Stimulated activated naive CD8-positive, alpha-beta T cell treated with anti-CD3 and anti-CD28 coated beads, Interleukin-15, Interleukin-2, amounts not matched to agents 100 ng/mL and 50 ng/mL, for 24 hours (primary cell): ENCODE data around the gene TMEM200A.

Source experiments
- H3K27ac Mint-ChIP-seq: one replicate; pipeline ENCODE4 v1.8.0; 2021; ENCODE audit warnings: mild to moderate bottlenecking, mixed read lengths
- H3K27me3 Mint-ChIP-seq: one replicate; pipeline ENCODE4 v1.8.0; 2021; ENCODE audit warnings: mixed read lengths
- H3K36me3 Mint-ChIP-seq: one replicate; pipeline ENCODE4 v1.8.0; 2021; ENCODE audit warnings: low read depth, mixed read lengths
- H3K4me1 Mint-ChIP-seq: one replicate; pipeline ENCODE4 v1.8.0; 2021; ENCODE audit warnings: low read depth, mixed read lengths
- H3K4me3 Mint-ChIP-seq: one replicate; pipeline ENCODE4 v1.8.0; 2021; ENCODE audit warnings: mild to moderate bottlenecking, mixed read lengths
- H3K9me3 Mint-ChIP-seq: one replicate; pipeline ENCODE4 v1.8.0; 2021; ENCODE audit warnings: mixed read lengths

The TMEM200A gene

DNA sequence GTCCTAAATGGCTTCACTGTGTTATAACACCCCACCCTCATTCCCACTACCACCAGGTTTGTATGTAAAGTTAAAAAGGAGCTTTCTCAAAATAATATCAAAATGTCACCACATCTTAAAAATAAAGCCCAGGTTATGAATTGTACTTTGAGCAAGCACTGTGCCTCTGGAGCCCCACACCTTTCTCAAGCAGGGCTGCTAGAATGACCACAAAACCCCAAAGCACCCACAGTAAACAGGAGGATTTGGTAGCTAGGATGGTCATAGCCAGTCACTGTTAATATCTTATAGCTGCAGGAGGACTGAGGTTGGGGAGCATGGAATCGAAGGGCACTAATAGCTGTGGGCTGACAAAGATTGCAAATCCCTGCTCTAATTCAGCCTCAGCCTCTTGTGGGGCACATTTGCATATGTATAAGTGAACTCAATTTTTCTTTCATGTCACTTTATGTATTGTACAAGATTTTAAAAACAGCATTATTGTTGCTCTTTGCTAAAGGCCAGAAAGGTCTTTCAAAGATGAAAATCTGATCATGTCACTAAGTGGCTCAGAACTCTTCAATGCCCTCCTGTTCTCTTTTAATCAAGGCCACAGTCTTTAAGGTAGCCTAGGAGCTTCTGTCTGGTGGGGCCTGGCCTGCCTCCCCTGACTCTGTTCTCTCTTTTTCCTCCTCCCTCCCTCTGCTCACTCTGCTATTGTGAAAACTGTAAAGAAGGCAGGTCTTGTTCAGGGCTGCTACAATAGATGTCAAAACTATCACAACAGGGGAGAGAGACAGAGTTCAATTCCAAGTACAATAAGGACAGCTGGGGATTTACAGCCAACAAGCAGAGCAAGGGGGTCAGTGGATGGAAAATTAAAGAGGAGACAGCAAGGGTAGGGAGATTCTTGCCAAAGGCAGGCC is 101.6 kb downstream of the TMEM200A start:
- no peaks in the 10 kb centered on the region for H3K36me3 Mint-ChIP-seq
- no peaks in the 10 kb centered on the region for H3K27me3 Mint-ChIP-seq
- H3K4me3 Mint-ChIP-seq: no peak overlapping the region
- peaks cover 4% of the 10 kb centered on the region for H3K4me1 Mint-ChIP-seq
- no peak overlapping the region for H3K27ac Mint-ChIP-seq
- peaks cover 7% of the 10 kb centered on the region for H3K9me3 Mint-ChIP-seq

DNA sequence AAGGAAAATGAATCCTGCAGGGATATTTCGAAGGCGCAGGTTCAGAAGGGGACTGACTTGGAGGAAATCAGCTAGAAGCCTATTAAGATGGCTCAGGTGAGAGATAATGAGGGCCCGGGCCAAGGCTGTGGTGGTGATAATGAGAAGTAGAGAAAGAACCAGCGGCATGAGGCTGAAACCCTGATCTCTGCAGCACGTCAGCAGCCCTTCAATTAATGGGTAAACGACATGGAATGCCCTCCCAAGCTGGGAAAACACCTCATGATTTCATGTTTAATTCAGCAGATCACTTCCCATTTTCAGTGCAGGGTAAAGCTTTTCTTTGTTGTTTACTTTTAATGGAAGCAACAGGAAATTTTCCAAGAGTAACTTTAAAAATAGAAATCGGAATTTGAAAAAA is 104.9 kb downstream of the TMEM200A start:
- peaks cover 10% of the 10 kb centered on the region for H3K9me3 Mint-ChIP-seq
- no peaks in the 10 kb centered on the region for H3K36me3 Mint-ChIP-seq
- peaks cover 13% of the 10 kb centered on the region for H3K4me1 Mint-ChIP-seq
- H3K4me3 Mint-ChIP-seq: no peak overlapping the region
- H3K27me3 Mint-ChIP-seq: no peaks in the 10 kb centered on the region
- no peak overlapping the region for H3K27ac Mint-ChIP-seq

DNA sequence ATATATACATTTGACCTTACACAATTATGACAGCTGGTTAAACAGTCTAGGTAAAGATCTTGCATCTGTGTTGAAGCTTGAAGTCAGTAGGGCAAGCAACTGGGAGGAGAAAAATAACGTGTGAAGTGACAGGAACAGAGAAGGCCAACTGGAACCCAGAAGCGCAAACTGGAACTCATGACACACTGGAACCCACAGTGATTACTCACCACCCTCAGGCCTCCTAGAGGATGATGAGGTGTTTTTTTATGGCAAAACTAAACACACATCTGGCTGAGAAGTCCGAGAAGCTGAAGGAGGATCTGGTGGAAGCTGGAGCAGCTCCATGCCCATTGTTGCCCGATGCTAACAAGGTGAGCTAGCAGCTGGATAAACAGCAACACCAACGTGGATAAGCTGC is 108.1 kb downstream of the TMEM200A start:
- Mint-ChIP-seq H3K4me3 (no peak overlapping the region), H3K36me3 (no peaks in the 10 kb centered on the region), H3K27ac (no peak overlapping the region), H3K27me3 (no peaks in the 10 kb centered on the region), H3K9me3 (peaks cover 13% of the 10 kb centered on the region), H3K4me1 (peaks cover 9% of the 10 kb centered on the region)

DNA sequence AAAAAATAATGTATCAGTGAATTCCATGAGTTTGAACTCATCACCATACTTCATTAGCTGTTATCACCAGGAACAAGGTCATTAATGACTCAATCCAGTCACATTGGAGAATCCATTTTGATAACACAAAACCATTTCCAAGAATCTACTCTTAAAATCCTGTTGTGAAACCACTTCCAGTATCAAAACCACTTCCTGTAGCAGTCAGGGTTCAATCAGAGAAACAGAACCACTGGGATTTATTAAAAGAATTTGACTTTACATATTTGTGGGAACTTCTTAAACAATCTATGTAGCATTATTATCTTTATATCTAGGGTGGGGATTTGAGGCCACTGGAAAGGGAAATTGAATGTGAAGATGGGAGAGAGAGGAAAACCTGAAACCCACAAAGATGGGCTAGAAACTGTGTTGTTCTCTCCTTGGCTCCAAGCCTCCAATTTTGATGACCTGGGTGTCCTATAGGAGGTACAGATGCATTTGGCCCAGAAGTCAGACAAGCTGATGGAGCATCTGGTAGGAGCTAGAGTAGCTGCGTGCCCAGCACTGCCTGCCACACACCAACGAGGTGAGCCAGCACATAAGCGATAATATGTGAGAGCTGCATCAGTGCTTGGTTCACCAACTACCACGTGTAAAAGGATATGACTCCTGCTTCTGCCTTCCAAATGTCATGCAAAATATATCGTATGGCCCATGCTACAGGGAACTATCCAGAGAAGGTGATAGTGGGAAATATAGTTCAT is 117.0 kb downstream of the TMEM200A start:
- Mint-ChIP-seq H3K4me3 (no peak overlapping the region), H3K36me3 (no peaks in the 10 kb centered on the region), H3K4me1 (peaks cover 17% of the 10 kb centered on the region), H3K27me3 (no peaks in the 10 kb centered on the region), H3K27ac (peak overlapping the region; percentile 16), H3K9me3 (peaks cover 7% of the 10 kb centered on the region)

DNA sequence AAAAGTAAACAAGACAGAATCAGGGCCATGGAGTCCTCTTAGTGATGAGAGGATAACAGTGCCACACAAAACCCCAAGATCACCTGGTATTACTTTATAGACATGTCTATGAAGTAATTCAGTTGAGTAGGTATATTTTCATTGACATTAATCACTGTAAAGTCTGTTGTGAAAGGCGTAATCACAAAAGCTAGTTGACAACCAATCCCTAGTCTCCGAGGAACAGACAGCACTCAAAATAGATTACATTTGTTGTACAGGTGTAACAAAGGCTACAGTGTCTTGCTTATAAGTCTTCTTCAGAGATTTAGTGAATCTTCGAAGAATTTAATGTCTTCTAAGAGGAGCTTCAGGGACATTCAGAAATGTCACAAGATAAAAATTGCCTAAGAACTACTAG is 120.1 kb downstream of the TMEM200A start:
- H3K4me1 Mint-ChIP-seq: peaks cover 17% of the 10 kb centered on the region
- no peaks in the 10 kb centered on the region for H3K27me3 Mint-ChIP-seq
- no peak overlapping the region for H3K27ac Mint-ChIP-seq
- H3K9me3 Mint-ChIP-seq: peaks cover 7% of the 10 kb centered on the region
- H3K4me3 Mint-ChIP-seq: no peak overlapping the region
- no peaks in the 10 kb centered on the region for H3K36me3 Mint-ChIP-seq

DNA sequence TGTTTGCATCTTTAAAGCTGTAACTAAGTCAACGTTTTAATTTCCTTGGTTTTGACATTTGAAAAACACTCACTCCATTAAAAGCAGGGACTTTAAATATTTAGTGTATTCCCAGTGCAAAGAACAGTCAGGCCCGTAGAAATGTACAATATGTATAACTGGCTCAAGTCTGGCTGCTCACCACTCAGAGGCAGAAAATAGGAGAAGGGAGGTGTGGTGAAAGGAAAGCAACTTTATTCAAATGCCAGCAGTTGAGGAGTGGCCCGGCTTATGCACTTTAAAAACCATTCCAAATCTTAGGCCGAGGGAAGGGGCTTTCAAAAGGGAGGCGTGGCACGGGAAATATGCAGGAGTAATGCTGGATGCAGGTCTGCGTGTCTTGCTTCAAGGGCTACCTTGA is 120.6 kb downstream of the TMEM200A start:
- H3K9me3 Mint-ChIP-seq: peaks cover 7% of the 10 kb centered on the region
- H3K27me3 Mint-ChIP-seq: no peaks in the 10 kb centered on the region
- H3K4me1 Mint-ChIP-seq: peaks cover 17% of the 10 kb centered on the region
- no peak overlapping the region for H3K27ac Mint-ChIP-seq
- H3K36me3 Mint-ChIP-seq: no peaks in the 10 kb centered on the region
- H3K4me3 Mint-ChIP-seq: no peak overlapping the region

DNA sequence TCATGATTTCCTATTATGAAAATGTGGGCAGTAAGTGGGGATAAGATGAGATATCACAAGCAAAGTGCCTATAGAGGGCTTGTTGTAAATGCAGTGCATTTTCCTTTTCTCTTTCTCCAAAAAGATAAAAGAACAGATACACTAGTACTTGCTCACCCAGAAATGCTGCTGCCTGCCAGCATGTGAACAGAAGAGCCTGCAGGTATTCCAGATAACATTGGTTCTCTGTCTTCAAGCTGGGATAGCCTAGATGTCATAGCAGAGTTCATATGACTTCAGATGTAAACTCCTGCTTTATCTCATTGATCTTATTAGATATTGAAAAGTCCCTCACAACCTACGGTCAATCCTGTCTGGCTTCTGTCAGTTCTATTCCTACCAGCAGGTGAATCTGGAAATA is 123.7 kb downstream of the TMEM200A start:
- Mint-ChIP-seq H3K27ac (no peak overlapping the region), H3K4me3 (no peak overlapping the region), H3K27me3 (no peaks in the 10 kb centered on the region), H3K9me3 (peaks cover 3% of the 10 kb centered on the region), H3K36me3 (no peaks in the 10 kb centered on the region), H3K4me1 (no peaks in the 10 kb centered on the region)
